Ovary (tissue), 9 donors: ENCODE data around the gene CEP170B. TPM values are rescaled to one million over a fixed set of nuclear protein-coding genes. Genes with fewer than 3 reads are reported as not detected.
A peak's percentile ranks its signal among the peaks of the same experiment; 100 is the strongest.

Source experiments
- DNase-seq, 5 donors: peaks; one replicate each; pipeline ENCODE4 v3.0.0-alpha.2; 2019 to 2020
- H3K27ac ChIP-seq, 2 donors: fragments of 200-600 bp; one replicate each; pipeline versions ENCODE4 v1.5.1 to v1.8.0; 2019 to 2022
- H3K27me3 ChIP-seq: fragments of 200-600 bp; one replicate; pipeline ENCODE4 v1.8.0; 2022
- H3K36me3 ChIP-seq: fragments of 200-600 bp; sonication (generic); one replicate; pipeline ENCODE4 v1.5.1; 2019
- H3K4me1 ChIP-seq: one replicate; pipeline ENCODE4 v1.8.1; 2013; ENCODE audit warnings: mild to moderate bottlenecking, moderate library complexity; ENCODE audit not compliant: insufficient read depth
- H3K4me3 ChIP-seq: fragments of 200-600 bp; sonication (generic); one replicate; pipeline ENCODE4 v1.5.1; 2017
- H3K9me3 ChIP-seq, 2 donors: fragments of 200-600 bp in 1 of 2; sonication (generic) in 1 of 2; one replicate each; pipeline versions ENCODE4 v1.5.1 to v1.8.1; 2013 to 2019; ENCODE audit warnings: mild to moderate bottlenecking in 1 of 2, moderate library complexity in 1 of 2
- CTCF ChIP-seq, 3 donors: fragments of 450-650 bp in 2 of 3; fragments of 200-600 bp in 1 of 3; IDR thresholded peaks; one replicate each; pipeline versions ENCODE4 v1.5.1 to v1.8.0; 2016 to 2022; ENCODE audit warnings: antibody characterized with exemption in 3 of 3, mild to moderate bottlenecking in 1 of 3
- EP300 ChIP-seq: sonication (generic); formaldehyde crosslinking; IDR thresholded peaks from one replicate; pipeline ENCODE4 v1.6.1; 2017; ENCODE audit warnings: antibody characterized with exemption
- POLR2A ChIP-seq: fragments of 450-650 bp; IDR thresholded peaks from one replicate; pipeline ENCODE4 v1.6.1; 2017; ENCODE audit warnings: antibody characterized with exemption, mild to moderate bottlenecking, moderate library complexity
- WGBS, 3 donors: extraction: QIAGEN DNeasy Blood & Tissue Kit in 1 of 3; methylation state at CpG; one replicate each; pipeline versions ENCODE4 v1.1.5 to v1.1.7; 2013 to 2017; 5-methylcytosine and 5-hydroxymethylcytosine counted together
- intact Hi-C, 4 donors: fragments of 100-400 bp; cut with DNase I; formaldehyde crosslinking; loops; one replicate each; pipeline versions ENCODE4 v1.11.0 to v1.15.1; 2022 to 2023
- polyA plus RNA-seq, 2 donors: library from polyadenylated mRNA; stranded (reverse); fragments of 200-250 nt in 1 of 2; fragments of 350-450 nt in 1 of 2; fragmentation: Illumina TruSeq in 1 of 2; extraction: RNeasy Lipid Tissue Mini Kit (QIAGEN cat#74804) in 1 of 2; gene quantifications; one replicate each; pipeline ENCODE4 v1.2.3, GENCODE V29; 2013 to 2014
- total RNA-seq, 7 donors: library from RNA; depleted of rRNA in 2 of 7; stranded (reverse); fragments of >200 nt in 2 of 7; fragmentation: NEBNext Ultra II Directional in 3 of 7; extraction: Animal tissue kit (Norgen Biotek cat#: 25700) in 3 of 7; gene quantifications; one replicate each; pipeline versions ENCODE4 v1.1.0 to v1.2.4, GENCODE V29; 2016 to 2023
- donor health status: DM: no; HTN: no; CAD: no; lungs with moderate emphysema.
- donor health status: DM: no; HTN: no; CAD: no.
- donor health status: Bipolar disorder and iron deficiency.
- donor health status: DM: yes; HTN: yes; CAD: no.
- donor health status: DM: no; HTN: no; CAD: no.
- donor health status: DM: yes; HTN: yes; CAD: no.

CEP170B gene
- total and polyA plus RNA-seq, 9 donors: 1.9 to 22.7 (median 9.9) TPM

DNA sequence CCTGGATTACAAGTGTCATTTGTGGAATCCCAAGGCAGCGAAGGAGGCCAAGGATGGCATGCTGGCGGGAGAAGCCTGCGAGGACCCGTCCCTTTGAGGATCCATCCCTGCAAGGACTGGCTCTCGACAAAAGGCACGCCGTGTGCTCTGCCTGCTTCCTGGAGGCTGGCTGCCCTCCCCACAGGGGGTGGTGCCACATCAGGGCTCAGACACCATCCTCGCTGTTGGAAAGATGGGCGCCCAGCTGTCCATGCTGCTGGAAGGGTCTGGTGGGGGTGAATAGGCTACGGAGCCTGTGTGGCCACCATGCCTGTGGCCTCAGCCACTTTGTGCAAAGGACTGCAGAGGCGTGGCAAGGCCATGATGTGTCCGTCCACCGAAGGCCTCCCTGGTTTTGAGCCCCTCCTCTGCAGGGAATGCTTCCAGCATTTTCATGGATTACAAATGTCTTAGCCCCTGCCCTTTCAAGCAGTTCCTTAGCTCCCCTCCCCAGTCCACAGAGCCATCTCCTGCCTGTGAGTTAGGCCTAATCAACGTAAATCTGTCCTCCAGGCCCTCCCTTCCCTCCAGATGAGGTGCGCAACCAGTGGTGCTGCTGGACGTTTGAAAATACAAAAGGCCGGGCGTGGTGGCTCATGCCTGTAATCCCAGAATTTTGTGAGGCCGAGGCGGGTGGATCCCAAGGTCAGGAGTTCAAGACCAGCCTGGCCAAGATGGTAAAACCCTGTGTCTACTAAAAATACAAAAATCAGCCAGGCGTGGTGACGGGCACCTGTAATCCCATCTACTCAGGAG is 42.0 kb upstream of the CEP170B start:
- 76 to 82% (median 77%) methylated on average over 22 of the region's 22 CpGs for whole genome bisulfite sequencing, 3 donors

DNA sequence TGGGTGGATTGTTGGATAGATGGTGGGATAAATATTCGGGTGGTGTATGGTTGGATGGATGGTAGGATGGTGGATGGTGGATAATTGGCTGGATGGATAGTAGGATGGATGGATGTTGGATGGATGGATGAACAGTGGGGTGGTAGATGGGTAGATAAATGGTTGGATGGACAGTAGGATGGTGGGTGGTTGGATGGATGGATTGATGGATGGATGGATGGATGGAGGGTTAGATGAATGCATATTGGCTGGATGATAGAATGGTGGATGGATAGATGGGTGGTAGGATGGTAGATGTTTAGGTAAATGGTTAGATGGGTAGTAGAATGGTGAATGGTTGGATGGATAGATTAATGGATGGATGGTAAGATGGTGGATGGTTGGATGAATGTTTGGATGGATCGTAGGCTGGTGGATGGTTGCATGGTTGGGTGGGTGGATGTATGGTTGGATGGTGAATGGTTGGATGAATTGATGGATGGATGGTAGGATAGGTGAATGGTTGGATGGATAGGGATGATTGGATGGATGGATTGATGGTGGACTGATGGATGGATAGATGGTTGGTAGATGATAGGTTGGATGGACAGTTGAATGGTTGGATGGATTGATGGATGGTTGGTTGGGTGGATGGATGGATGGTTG is 40.6 kb upstream of the CEP170B start:
- Histone ChIP-seq H3K27me3 (no peaks in the 10 kb centered on the region), H3K4me1 (peaks cover 6% of the 10 kb centered on the region), H3K36me3 (no peaks in the 10 kb centered on the region), H3K27ac (no peak overlapping the region), H3K4me3 (no peak overlapping the region), H3K9me3 (no peaks in the 10 kb centered on the region)
- WGBS, 3 donors: 95 to 98% (median 97%) methylated on average over 2 of the region's 2 CpGs
- intact Hi-C loops: loop anchor here in 2 of 4 donors (5.0 kb wide), 1 partner anchor 37 kb away; no protein-coding TSS in a partner anchor
- TF ChIP-seq POLR2A (no peak), CTCF (IDR thresholded peaks at IDR 0.05) (no peak), EP300 (no peak)
- no peak for DNase-seq

More for the DNA sequence above, 42.0 kb upstream of the CEP170B start:
- intact Hi-C loops: loop anchor here in 2 of 4 donors (5.0 kb wide), 1 partner anchor 36 kb away; no protein-coding TSS in a partner anchor
- Histone ChIP-seq H3K36me3 (no peaks in the 10 kb centered on the region), H3K4me3 (no peak overlapping the region), H3K4me1 (peaks cover 6% of the 10 kb centered on the region), H3K9me3 (no peaks in the 10 kb centered on the region), H3K27me3 (no peaks in the 10 kb centered on the region), H3K27ac (no peak overlapping the region)
- TF ChIP-seq EP300: no peak
- no peak for TF ChIP-seq CTCF (IDR thresholded peaks at IDR 0.05)
- no peak for TF ChIP-seq POLR2A
- DNase-seq: peak in 1 of 5 donors; percentile 30

- Histone ChIP-seq H3K9me3 (no peaks in the 10 kb centered on the region), H3K27ac (no peak overlapping the region), H3K36me3 (no peaks in the 10 kb centered on the region), H3K4me3 (peak overlapping the region; percentile 60), H3K27me3 (no peaks in the 10 kb centered on the region), H3K4me1 (peaks cover 6% of the 10 kb centered on the region)
- peak; percentile 88 to 97 (median 95) for DNase-seq
- no peak for TF ChIP-seq EP300
- peak; percentile 76 to 90 (median 85) for TF ChIP-seq CTCF (IDR thresholded peaks at IDR 0.05)
- 0 to 1% (median 1%) methylated on average over 39 to 54 of the region's 54 CpGs for WGBS, 3 donors
- intact Hi-C loops: loop anchor here in 2 of 4 donors (2.0 kb wide), 1 partner anchor 58 kb away; no protein-coding TSS in a partner anchor
These were observed 38.7 kb upstream of the CEP170B start for GRCh38 chr14:104826189-104826860.

GRCh38 chr14:104826861-104827176 is 38.2 kb upstream of the CEP170B start:
- DNase-seq: no peak
- Histone ChIP-seq H3K27ac (no peak overlapping the region), H3K4me3 (peak overlapping the region; percentile 60), H3K4me1 (peaks cover 6% of the 10 kb centered on the region), H3K9me3 (no peaks in the 10 kb centered on the region), H3K27me3 (no peaks in the 10 kb centered on the region), H3K36me3 (no peaks in the 10 kb centered on the region)
- WGBS, 3 donors: 0 to 1% (median 0%) methylated on average over 10 to 27 of the region's 27 CpGs
- TF ChIP-seq POLR2A: no peak
- no peak for TF ChIP-seq EP300
- TF ChIP-seq CTCF (IDR thresholded peaks at IDR 0.05): no peak
- intact Hi-C loops: loop anchor here in 2 of 4 donors (2.0 kb wide), 1 partner anchor 58 kb away; no protein-coding TSS in a partner anchor
